NCI-H1417 (cell line): ENCODE results near the gene ZSWIM6.

Experiments
- DNase-seq, 3 experiments: peaks; one replicate each; lab custom pipeline; 2025; lab: John Stamatoyannopoulos, UW

Gene ZSWIM6

GRCh38 chr5:61447780-61448495 is 115.9 kb downstream of the ZSWIM6 start:
- no peak for DNase-seq

GRCh38 chr5:61449804-61450492 is 117.9 kb downstream of the ZSWIM6 start:
- peak in 1 of 3 experiments; percentile 25 for DNase-seq

GRCh38 chr5:61450493-61451279 is 118.6 kb downstream of the ZSWIM6 start:
- peak; percentile 16 to 76 (median 41) for DNase-seq

GRCh38 chr5:61455179-61456006 is 123.3 kb downstream of the ZSWIM6 start:
- DNase-seq, result no peak

- DNase-seq, result no peak
Observed at GRCh38 chr5:61460471-61460870, 128.4 kb downstream of the ZSWIM6 start.

GRCh38 chr5:61461417-61461816 is 129.4 kb downstream of the ZSWIM6 start:
- peak in 1 of 3 experiments; percentile 45 for DNase-seq

GRCh38 chr5:61461926-61462325 is 129.9 kb downstream of the ZSWIM6 start:
- no peak for DNase-seq

GRCh38 chr5:61463596-61463995 is 131.5 kb downstream of the ZSWIM6 start:
- no peak for DNase-seq

- no peak for DNase-seq
Observed at GRCh38 chr5:61464512-61464911, 132.5 kb downstream of the ZSWIM6 start.

- DNase-seq, result no peak
Observed at GRCh38 chr5:61465066-61465465, 133.0 kb downstream of the ZSWIM6 start.

GRCh38 chr5:61465496-61465895 is 133.4 kb downstream of the ZSWIM6 start:
- no peak for DNase-seq

GRCh38 chr5:61466017-61466416 is 134.0 kb downstream of the ZSWIM6 start:
- DNase-seq, result no peak

- DNase-seq, result peak in 1 of 3 experiments; percentile 3
Observed at GRCh38 chr5:61467766-61468482, 135.9 kb downstream of the ZSWIM6 start.

- no peak for DNase-seq
Observed at GRCh38 chr5:61468483-61468865, 136.4 kb downstream of the ZSWIM6 start.

GRCh38 chr5:61471352-61471751 is 139.3 kb downstream of the ZSWIM6 start:
- no peak for DNase-seq

GRCh38 chr5:61472172-61472958 is 140.3 kb downstream of the ZSWIM6 start:
- no peak for DNase-seq

GRCh38 chr5:61474746-61475145 is 142.7 kb downstream of the ZSWIM6 start:
- DNase-seq, result no peak

GRCh38 chr5:61477788-61478187 is 145.7 kb downstream of the ZSWIM6 start:
- peak in 1 of 3 experiments; percentile 35 for DNase-seq

- peak in 1 of 3 experiments; percentile 6 for DNase-seq
Observed at GRCh38 chr5:61479850-61480614, 148.0 kb downstream of the ZSWIM6 start.

GRCh38 chr5:61482980-61483379 is 150.9 kb downstream of the ZSWIM6 start:
- no peak for DNase-seq
